HG03280 (cell line): Measurements from ENCODE around the gene ESR1.

Experiments used
- ATAC-seq: cut with Tn5 transposase; IDR thresholded peaks from one replicate; pipeline ENCODE4 v1.9.1; 2021; ENCODE audit warnings: mild to moderate bottlenecking, moderate library complexity; ENCODE audit not compliant: unreplicated experiment

Gene ESR1

DNA sequence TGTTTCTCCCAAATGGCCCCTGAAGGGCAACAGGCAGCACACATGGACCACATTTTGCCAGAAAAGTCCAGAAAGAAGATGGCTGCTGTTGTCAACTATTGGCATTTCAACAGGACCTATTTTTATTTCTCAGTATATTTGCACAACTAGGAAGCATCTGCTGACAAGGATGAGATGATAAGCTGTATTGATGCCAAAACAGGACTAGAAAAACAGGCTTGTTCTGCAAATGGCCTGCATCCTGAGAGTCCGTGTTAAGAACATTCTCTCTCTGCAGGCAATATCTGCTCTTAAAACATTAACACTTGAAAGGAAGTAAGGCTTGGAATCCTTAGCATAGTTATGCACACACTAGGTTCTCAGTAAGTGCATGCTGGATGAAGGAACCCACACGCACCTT, 283.7 kb downstream of the ESR1 start:
- no peak for ATAC-seq

DNA sequence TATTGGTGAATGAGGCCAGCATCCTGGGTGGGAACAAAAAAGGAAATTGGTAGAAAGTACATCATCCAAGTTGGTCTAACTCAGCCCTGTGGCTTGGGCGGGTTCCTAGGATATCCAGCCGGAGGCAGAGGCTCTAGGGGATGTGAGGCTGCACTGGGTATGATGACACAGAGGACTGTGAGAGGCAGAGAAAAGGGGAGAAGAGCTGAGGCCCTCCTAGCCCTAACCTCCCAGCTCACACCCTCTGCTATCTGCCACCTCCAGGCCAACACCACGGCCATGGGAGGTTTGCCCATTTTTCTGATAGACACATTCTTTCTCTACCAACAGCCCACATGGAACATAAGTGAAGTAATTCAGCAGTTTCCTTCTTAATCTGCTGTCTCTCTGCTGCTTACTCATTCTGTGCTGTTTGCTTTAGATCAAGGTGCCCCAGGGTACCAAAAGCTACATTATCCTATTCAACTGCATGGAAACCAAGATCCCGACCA, 284.4 kb downstream of the ESR1 start:
- no peak for ATAC-seq

- ATAC-seq: no peak
Observed at GRCh38 chr6:152093711-152094110, 286.2 kb downstream of the ESR1 start.

GRCh38 chr6:152094276-152094675, 286.8 kb downstream of the ESR1 start:
- ATAC-seq: no peak

DNA sequence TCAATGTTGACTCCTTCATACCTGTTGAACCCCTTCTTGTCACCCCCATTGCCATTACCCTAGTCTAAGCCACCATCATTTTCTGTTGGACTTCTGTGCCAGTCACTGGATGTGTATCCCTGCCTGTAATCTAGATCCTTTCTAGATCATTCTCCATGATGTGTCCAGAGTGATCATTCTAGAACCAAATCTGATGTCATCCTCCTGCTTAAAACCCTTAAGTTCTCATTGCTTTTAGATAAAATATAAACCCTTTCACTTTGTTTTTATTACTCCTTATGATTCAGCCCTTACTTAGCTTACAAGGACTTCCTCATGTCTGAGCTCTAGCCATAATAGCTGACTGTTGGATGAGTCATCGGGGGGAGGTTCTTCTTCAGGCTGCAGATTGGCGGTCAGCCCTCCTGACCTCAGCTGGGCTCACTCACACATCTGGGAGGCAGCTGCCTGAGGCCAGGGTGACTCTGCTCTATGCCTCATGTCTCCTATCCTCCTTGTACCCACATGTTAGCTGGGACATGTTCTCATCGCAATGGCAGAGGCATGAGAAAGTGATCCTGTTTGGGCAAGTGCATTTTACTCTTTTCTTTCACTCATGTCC, 287.6 kb downstream of the ESR1 start:
- ATAC-seq: no peak

GRCh38 chr6:152096863-152097496, 289.5 kb downstream of the ESR1 start:
- ATAC-seq: no peak

GRCh38 chr6:152098683-152099082, 291.2 kb downstream of the ESR1 start:
- ATAC-seq: no peak

DNA sequence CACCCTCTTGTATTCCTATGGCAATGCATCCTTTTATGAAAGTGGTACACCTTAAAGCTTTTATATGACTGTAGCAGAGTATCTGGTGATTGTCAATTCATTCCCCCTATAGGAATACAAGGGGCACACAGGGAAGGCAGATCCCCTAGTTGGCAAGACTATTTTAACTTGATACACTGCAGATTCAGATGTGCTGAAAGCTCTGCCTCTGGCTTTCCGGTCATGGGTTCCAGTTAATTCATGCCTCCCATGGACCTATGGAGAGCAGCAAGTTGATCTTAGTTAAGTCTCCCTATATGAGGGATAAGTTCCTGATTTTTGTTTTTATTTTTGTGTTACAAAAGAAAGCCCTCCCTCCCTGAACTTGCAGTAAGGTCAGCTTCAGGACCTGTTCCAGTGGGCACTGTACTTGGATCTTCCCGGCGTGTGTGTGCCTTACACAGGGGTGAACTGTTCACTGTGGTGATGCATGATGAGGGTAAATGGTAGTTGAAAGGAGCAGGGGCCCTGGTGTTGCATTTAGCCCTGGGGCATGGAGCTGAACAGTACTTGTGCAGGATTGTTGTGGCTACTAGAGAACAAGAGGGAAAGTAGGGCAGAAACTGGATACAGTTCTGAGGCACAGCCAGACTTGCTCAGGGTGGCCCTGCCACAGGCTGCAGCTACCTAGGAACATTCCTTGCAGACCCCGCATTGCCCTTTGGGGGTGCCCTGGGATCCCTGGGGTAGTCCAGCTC, 292.1 kb downstream of the ESR1 start:
- ATAC-seq: no peak

DNA sequence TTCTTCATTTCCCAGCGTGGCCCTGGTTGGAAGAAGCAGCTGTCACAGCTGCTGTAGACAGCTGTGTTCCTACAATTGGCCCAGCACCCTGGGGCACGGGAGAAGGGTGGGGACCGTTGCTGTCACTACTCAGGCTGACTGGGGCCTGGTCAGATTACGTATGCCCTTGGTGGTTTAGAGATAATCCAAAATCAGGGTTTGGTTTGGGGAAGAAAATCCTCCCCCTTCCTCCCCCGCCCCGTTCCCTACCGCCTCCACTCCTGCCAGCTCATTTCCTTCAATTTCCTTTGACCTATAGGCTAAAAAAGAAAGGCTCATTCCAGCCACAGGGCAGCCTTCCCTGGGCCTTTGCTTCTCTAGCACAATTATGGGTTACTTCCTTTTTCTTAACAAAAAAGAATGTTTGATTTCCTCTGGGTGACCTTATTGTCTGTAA, 292.7 kb downstream of the ESR1 start:
- ATAC-seq: no peak

DNA sequence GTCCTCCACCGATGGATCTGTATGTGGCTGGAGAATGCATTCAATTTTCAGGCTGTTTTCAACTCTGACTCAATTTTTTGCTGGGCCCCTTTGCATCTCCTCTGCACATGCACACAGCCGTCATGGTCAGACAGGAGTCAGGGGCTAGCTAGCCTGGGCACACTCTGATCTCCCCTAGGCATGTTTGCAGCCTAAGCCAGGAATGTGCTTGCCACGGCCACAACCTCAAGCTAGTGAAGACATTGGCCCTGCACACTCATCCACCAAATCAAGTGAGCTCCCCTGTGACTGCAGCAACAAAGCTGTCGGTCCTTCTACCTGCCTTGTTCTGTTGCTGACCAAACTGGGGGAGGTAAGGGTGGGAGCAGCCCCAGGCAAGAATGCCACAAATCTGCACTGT, 300.5 kb downstream of the ESR1 start:
- ATAC-seq: no peak

GRCh38 chr6:152110886-152111820, 303.7 kb downstream of the ESR1 start:
- ATAC-seq: no peak

DNA sequence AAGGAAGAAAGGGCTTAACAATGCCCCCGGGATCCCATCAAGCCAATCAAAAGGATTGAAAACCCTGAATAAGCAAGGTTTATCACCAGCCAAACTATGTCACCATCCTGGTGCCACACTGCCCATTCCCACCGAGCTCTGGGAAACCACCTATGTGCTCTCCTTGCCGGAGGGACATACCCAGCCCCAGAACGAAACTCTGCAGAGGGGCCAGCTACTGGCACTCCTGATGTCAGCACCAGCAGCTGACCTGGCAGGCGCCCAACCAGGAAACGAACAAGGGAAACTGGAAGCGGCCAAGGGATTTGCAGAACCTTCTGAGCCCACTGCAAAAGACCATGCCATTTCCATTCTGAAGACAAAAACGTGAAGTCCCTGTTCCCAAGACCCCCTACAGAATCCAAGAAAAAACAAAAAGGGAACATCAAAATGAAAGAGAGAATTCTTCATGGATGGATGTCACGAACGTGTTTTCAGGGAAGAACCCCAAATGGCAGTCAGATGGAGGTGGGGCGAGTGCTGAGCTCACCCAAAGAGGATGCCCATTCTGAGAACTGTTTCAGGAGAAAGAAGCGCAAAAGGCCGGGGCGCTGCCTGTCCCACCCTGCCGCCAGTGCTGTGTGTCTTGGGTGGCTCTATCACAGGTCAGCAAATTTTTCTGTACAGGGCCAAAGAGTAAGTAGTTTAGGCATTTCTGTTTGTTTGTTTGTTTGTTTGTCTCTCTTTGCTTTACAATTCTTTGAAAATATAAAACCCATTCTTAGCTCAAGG, 305.2 kb downstream of the ESR1 start:
- ATAC-seq: no peak

DNA sequence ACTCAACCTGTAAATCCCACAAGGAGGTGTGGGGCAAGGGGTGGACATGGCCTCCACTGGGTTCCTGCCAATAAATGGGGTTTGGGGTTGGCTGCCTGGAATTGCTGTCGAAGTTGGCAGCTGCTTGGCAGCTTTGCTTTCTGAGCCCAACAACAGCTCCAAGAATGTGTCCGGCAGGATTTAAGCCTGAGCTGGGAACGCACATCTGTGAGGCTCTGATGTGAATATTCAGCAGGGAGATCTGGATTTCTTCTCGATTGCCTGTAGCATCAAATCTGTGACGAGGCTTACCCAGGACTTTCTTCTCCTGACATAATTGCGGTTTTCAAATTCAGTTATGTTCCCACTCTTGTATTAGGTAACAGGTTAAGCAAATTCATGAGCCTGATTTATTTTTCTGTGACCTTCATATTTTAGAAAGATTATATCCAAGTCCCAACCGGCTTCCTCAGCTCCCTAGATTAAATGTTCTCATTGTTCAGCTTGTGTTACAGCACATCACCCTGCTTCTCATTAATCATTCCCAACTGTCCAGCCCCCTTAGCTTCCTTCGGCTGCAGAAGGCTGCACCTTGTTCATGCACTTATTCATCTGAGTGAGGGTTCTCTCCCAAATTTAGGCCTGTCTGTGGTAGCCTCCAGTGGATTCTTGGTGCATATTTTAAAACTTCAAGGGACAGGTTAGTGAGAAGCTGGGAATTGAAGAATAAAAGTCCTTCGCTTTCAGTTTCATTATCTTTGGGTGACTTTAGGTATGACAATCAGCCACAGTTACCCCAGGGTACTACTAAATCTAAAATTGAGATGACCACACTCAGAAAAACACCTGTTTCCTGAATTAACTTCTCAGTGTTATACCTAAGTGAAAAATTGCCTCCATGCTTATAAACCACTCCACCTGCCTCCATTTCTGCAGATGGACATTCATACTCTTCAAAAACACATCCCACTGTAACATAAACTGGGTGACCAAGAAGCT, 310.0 kb downstream of the ESR1 start:
- no peak for ATAC-seq

GRCh38 chr6:152118224-152118623, 310.7 kb downstream of the ESR1 start:
- no peak for ATAC-seq

GRCh38 chr6:152118678-152119077, 311.2 kb downstream of the ESR1 start:
- ATAC-seq: no peak

- no peak for ATAC-seq
Observed at GRCh38 chr6:152119831-152120230, 312.3 kb downstream of the ESR1 start.

DNA sequence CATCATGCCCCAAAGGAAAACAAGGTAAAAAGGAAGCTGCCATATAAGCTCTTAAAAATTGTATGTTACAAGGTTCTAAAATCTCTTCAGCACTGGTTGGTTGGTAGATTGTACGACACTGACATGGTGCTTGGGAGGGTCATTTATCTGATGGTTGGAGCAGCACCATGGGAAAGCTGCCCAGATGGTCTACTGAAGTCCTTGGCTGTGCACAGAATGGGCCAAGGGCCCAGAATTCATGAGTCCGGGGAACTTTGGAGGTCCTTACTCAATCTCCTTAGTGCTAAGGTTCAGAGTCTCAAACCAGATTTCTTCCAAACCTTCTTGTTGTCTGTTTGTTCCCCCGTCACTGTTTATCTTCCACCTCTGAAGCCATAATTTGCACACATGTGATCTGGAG, 314.4 kb downstream of the ESR1 start:
- ATAC-seq: no peak

GRCh38 chr6:152122434-152122833, 315.0 kb downstream of the ESR1 start:
- no peak for ATAC-seq

GRCh38 chr6:152123076-152123475, 315.6 kb downstream of the ESR1 start:
- ATAC-seq: no peak
